HEK293 (cell line): ENCODE data around the gene ZNF536.

Experiments used
- CTCF ChIA-PET: fragments of 350-600 bp; formaldehyde crosslinking; extraction: SDS; loops from one replicate; lab custom pipeline; 2021; ENCODE audit warnings: antibody characterized with exemption; lab: Yijun Ruan, JAX
- POLR2A ChIA-PET: fragments of 300-600 bp; formaldehyde crosslinking; extraction: SDS; loops from one replicate; lab custom pipeline; 2020; ENCODE audit warnings: antibody characterized with exemption, inconsistent platforms; lab: Yijun Ruan, JAX
- H3K27ac ChIP-seq: fragments of 200-500 bp; sonication (Bioruptor generic); 2 replicates; pipeline ENCODE4 v1.5.1; 2014; ENCODE audit warnings: low read depth, low read length, control low read depth, inconsistent platforms; ENCODE audit errors: extremely low read depth
- H3K36me3 ChIP-seq, 2 experiments: fragments of 200-500 bp in 1 of 2; sonication (Bioruptor generic) in 1 of 2; 1 replicate in 1 of 2; 2 replicates in 1 of 2; pipeline ENCODE4 v1.5.1; 2014 to 2017; ENCODE audit warnings: inconsistent platforms in 2 of 2, low read length in 2 of 2; ENCODE audit not compliant: control insufficient read depth in 2 of 2, insufficient read depth in 1 of 2
- H3K4me1 ChIP-seq: fragments of 200-500 bp; sonication (Bioruptor generic); 2 replicates; pipeline ENCODE4 v1.5.1; 2014; ENCODE audit warnings: mild to moderate bottlenecking, low read length, inconsistent platforms; ENCODE audit not compliant: control insufficient read depth, insufficient read depth
- H3K4me3 ChIP-seq: 2 replicates; pipeline ENCODE4 v1.5.1; 2011; ENCODE audit warnings: low read depth, mild to moderate bottlenecking, control low read depth, low read length, moderate library complexity
- H3K9me3 ChIP-seq: fragments of 200-500 bp; sonication (Bioruptor generic); 2 replicates; pipeline ENCODE4 v1.5.1; 2014; ENCODE audit warnings: low read depth, low read length, inconsistent platforms; ENCODE audit not compliant: control insufficient read depth, insufficient read depth
- PRDM2 ChIP-seq: fragments of 450-650 bp; formaldehyde crosslinking; IDR thresholded peaks from 2 replicates; pipeline ENCODE4 v1.5.1; 2016; ENCODE audit warnings: missing biosample characterization, missing genetic modification characterization, borderline replicate concordance
- RBAK ChIP-seq: fragments of 450-650 bp; formaldehyde crosslinking; IDR thresholded peaks from 2 replicates; pipeline ENCODE4 v1.5.1; 2016; ENCODE audit warnings: missing biosample characterization, missing genetic modification characterization
- SALL2 ChIP-seq: fragments of 450-650 bp; formaldehyde crosslinking; IDR thresholded peaks from 2 replicates; pipeline ENCODE4 v1.5.0; 2017; ENCODE audit warnings: missing biosample characterization, mild to moderate bottlenecking, missing genetic modification characterization, borderline replicate concordance
- SETDB1 ChIP-seq: IDR thresholded peaks from one replicate; pipeline ENCODE4 v1.6.1; 2017; ENCODE audit warnings: mild to moderate bottlenecking, low read length, moderate library complexity, mixed read lengths; ENCODE audit not compliant: insufficient read length
- SP2 ChIP-seq: fragments of 450-650 bp; formaldehyde crosslinking; IDR thresholded peaks from 2 replicates; pipeline ENCODE4 v1.5.1; 2016; ENCODE audit warnings: missing biosample characterization, missing genetic modification characterization
- SP7 ChIP-seq: fragments of 450-650 bp; formaldehyde crosslinking; IDR thresholded peaks from 2 replicates; pipeline ENCODE4 v1.5.1; 2016; ENCODE audit warnings: missing biosample characterization, missing genetic modification characterization
- ZBTB1 ChIP-seq: fragments of 450-650 bp; formaldehyde crosslinking; IDR thresholded peaks from 2 replicates; pipeline ENCODE4 v1.5.1; 2016; ENCODE audit warnings: missing biosample characterization, missing genetic modification characterization
- ZBTB8A ChIP-seq: fragments of 450-650 bp; formaldehyde crosslinking; IDR thresholded peaks from 2 replicates; pipeline ENCODE4 v1.5.1; 2016; ENCODE audit warnings: missing biosample characterization, missing genetic modification characterization
- ZNF146 ChIP-seq: fragments of 450-650 bp; formaldehyde crosslinking; IDR thresholded peaks from 2 replicates; pipeline ENCODE4 v1.5.1; 2016; ENCODE audit warnings: missing biosample characterization, missing genetic modification characterization
- ZNF157 ChIP-seq: fragments of 450-650 bp; formaldehyde crosslinking; IDR thresholded peaks from 2 replicates; pipeline ENCODE4 v1.5.1; 2016; ENCODE audit warnings: missing biosample characterization, missing genetic modification characterization
- ZNF248 ChIP-seq: fragments of 450-650 bp; formaldehyde crosslinking; IDR thresholded peaks from 2 replicates; pipeline ENCODE4 v1.5.1; 2017; ENCODE audit warnings: missing biosample characterization, missing genetic modification characterization
- ZNF37A ChIP-seq: fragments of 450-650 bp; IDR thresholded peaks from 2 replicates; pipeline ENCODE4 v1.5.1; 2018; ENCODE audit warnings: missing biosample characterization, missing genetic modification characterization
- ZNF664 ChIP-seq: fragments of 450-650 bp; formaldehyde crosslinking; IDR thresholded peaks from 2 replicates; pipeline ENCODE4 v1.5.1; 2016; ENCODE audit warnings: missing biosample characterization, missing genetic modification characterization
- ZNF791 ChIP-seq: fragments of 450-650 bp; formaldehyde crosslinking; IDR thresholded peaks from 2 replicates; pipeline ENCODE4 v1.5.1; 2016; ENCODE audit warnings: missing biosample characterization, missing genetic modification characterization
- ZSCAN16 ChIP-seq: fragments of 450-650 bp; formaldehyde crosslinking; IDR thresholded peaks from 2 replicates; pipeline ENCODE4 v1.5.1; 2016; ENCODE audit warnings: missing biosample characterization, missing genetic modification characterization
- ZXDB ChIP-seq: fragments of 450-650 bp; formaldehyde crosslinking; IDR thresholded peaks from 2 replicates; pipeline ENCODE4 v1.5.1; 2016; ENCODE audit warnings: missing biosample characterization, missing genetic modification characterization
- TF ChIP-seq, protein P1 (sequence below): fragments of 450-650 bp; formaldehyde crosslinking; IDR thresholded peaks from 2 replicates; pipeline ENCODE4 v1.5.1; 2016; ENCODE audit warnings: missing biosample characterization, missing genetic modification characterization
- TF ChIP-seq, protein P2 (sequence below): fragments of 450-650 bp; formaldehyde crosslinking; IDR thresholded peaks from 2 replicates; pipeline ENCODE4; 2016; ENCODE audit warnings: missing biosample characterization, missing genetic modification characterization
- TF ChIP-seq, protein P3 (sequence below): fragments of 450-650 bp; formaldehyde crosslinking; IDR thresholded peaks from 2 replicates; pipeline ENCODE4 v1.5.1; 2016; ENCODE audit warnings: missing biosample characterization, missing genetic modification characterization

The ZNF536 gene

GRCh38 chr19:30442674-30443073 is 70.5 kb downstream of the ZNF536 start:
- peaks cover 7% of the 10 kb centered on the region for H3K4me1 ChIP-seq
- CTCF ChIA-PET, result no interaction called here
- POLR2A ChIA-PET, result no interaction called here
- H3K9me3 ChIP-seq, result no peaks in the 10 kb centered on the region; the same call in 1 of the 2 replicates
- no peak overlapping the region for H3K4me3 ChIP-seq
- H3K36me3 ChIP-seq, result peaks cover 5 to 23% of the 10 kb centered on the region in 2 experiments; a peak in 2 of 3 replicates
- H3K27ac ChIP-seq, result no peak overlapping the region
- no peak for TF ChIP-seq SP2 (tag by site-specific recombination)
- peak; percentile 97 for TF ChIP-seq ZNF664 (tag by site-specific recombination)
- TF ChIP-seq ZSCAN16 (tag by site-specific recombination), result 0 out of 2 replicates have a peak, but pooled peaks have one; percentile 45
- no peak for TF ChIP-seq ZNF157
- 0 out of 2 replicates have a peak, but pooled peaks have one; percentile 20 for TF ChIP-seq ZBTB8A (tag by site-specific recombination)
- no peak for TF ChIP-seq PRDM2 (tag by site-specific recombination)

GRCh38 chr19:30443531-30444252 is 71.5 kb downstream of the ZNF536 start:
- TF ChIP-seq RBAK (no peak), ZBTB1 (tag by site-specific recombination) (no peak), ZNF248 (tag by site-specific recombination) (no peak)
- TF ChIP-seq, protein P1, sequence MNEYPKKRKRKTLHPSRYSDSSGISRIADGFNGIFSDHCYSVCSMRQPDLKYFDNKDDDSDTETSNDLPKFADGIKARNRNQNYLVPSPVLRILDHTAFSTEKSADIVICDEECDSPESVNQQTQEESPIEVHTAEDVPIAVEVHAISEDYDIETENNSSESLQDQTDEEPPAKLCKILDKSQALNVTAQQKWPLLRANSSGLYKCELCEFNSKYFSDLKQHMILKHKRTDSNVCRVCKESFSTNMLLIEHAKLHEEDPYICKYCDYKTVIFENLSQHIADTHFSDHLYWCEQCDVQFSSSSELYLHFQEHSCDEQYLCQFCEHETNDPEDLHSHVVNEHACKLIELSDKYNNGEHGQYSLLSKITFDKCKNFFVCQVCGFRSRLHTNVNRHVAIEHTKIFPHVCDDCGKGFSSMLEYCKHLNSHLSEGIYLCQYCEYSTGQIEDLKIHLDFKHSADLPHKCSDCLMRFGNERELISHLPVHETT, result no peak
- TF ChIP-seq, protein P2, sequence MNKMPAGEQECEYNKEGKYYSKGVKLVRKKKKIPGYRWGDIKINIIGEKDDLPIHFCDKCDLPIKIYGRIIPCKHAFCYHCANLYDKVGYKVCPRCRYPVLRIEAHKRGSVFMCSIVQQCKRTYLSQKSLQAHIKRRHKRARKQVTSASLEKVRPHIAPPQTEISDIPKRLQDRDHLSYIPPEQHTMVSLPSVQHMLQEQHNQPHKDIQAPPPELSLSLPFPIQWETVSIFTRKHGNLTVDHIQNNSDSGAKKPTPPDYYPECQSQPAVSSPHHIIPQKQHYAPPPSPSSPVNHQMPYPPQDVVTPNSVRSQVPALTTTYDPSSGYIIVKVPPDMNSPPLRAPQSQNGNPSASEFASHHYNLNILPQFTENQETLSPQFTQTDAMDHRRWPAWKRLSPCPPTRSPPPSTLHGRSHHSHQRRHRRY (tag by site-specific recombination), result no peak
- Histone ChIP-seq H3K9me3 (no peaks in the 10 kb centered on the region), H3K4me3 (no peak overlapping the region), H3K36me3 (peaks cover 5 to 23% of the 10 kb centered on the region in 2 experiments; a peak in 2 of 3 replicates), H3K27ac (no peak overlapping the region), H3K4me1 (peaks cover 8% of the 10 kb centered on the region)
- POLR2A ChIA-PET, result no interaction called here
- CTCF ChIA-PET, result interaction anchor here (0.7 kb wide), 1 partner anchor 207 kb away, joined by 3 read pairs; no protein-coding TSS in a partner anchor

DNA sequence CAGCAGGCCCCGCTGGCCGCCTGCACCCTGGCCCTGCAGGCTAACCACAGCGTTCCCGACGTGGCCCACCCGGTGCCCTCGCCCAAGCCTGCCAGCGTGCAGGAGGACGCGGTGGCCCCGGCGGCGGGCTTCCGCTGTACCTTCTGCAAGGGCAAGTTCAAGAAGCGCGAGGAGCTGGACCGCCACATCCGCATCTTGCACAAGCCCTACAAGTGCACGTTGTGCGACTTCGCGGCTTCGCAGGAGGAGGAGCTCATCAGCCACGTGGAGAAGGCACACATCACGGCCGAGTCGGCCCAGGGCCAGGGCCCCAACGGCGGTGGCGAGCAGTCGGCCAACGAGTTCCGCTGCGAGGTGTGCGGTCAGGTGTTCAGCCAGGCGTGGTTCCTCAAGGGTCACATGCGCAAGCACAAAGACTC is 72.1 kb downstream of the ZNF536 start:
- Histone ChIP-seq H3K27ac (no peak overlapping the region), H3K4me1 (peaks cover 14% of the 10 kb centered on the region), H3K36me3 (peaks cover 5 to 23% of the 10 kb centered on the region in 2 experiments; a peak in 2 of 3 replicates), H3K9me3 (no peaks in the 10 kb centered on the region), H3K4me3 (no peak overlapping the region)
- ChIA-PET CTCF (interaction anchor here (0.6 to 0.7 kb wide), 2 partner anchors 97 to 208 kb away, joined by 3 read pairs; no protein-coding TSS in a partner anchor), POLR2A (no interaction called here)
- TF ChIP-seq ZNF791 (tag by site-specific recombination) (no peak), ZNF37A (tag by site-specific recombination) (no peak), ZNF146 (tag by site-specific recombination) (no peak), ZXDB (tag by site-specific recombination) (no peak), SETDB1 (no peak), SALL2 (no peak), SP7 (no peak)
- TF ChIP-seq, protein P3, sequence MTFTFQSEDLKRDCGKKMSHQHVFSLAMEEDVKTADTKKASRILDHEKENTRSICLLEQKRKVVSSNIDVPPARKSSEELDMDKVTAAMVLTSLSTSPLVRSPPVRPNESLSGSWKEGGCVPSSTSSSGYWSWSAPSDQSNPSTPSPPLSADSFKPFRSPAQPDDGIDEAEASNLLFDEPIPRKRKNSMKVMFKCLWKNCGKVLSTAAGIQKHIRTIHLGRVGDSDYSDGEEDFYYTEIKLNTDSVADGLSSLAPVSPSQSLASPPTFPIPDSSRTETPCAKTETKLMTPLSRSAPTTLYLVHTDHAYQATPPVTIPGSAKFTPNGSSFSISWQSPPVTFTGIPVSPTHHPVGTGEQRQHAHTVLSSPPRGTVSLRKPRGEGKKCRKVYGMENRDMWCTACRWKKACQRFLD (tag by site-specific recombination), result no peak
